ENCODE measurements around the gene TOM1L2. TPM values are rescaled to one million over a fixed set of nuclear protein-coding genes. Genes with fewer than 3 reads are reported as not detected.

TOM1L2 gene
- total RNA-seq, 1 experiment from 2014 or later = 45.2 TPM

DNA sequence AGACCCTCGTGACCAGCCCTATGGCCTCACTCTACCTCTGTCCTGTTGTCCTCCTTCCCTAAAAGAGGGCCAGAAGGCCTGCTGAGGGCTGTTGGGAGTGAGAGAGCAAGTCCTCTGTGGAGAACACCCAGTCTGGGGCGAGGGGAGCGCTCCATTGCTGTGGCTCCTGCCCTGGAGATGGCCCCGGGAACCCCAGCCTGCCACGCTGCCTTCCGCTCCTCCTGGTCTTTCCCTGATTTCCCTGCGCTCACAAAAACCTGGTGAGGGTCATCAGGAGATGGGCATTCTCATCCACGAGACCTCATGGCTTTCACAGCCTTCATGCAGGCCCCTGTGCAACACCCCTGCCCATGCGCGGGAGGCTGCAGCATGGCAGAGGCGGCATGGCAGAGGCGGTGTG is 21.7 kb upstream of the TOM1L2 start:
- TF ChIP-seq SIN3A (IDR thresholded peaks at IDR 0.05; ENCODE audit: borderline replicate concordance, insufficient read depth, low read depth, low read length) (no peak), REST (IDR thresholded peaks at IDR 0.05; ENCODE audit: insufficient read depth in 1 of 2, low read depth in 2 of 2, low read length in 1 of 2) (no peak), POLR2AphosphoS5 (IDR thresholded peaks at IDR 0.05; ENCODE audit: low read depth, low read length) (no peak), TCF7L2 (IDR thresholded peaks at IDR 0.05; ENCODE audit: low read depth, low read length) (no peak), CTCF (IDR thresholded peaks at IDR 0.05) (no peak)
- ChIA-PET CTCF (no interaction called here), POLR2A (no interaction called here)
- ATAC-seq = no peak
- Histone ChIP-seq H3K4me1 (ENCODE audit: control insufficient read depth, insufficient read depth, low read length) (peaks cover 14% of the 10 kb centered on the region), H3K9me3 (ENCODE audit: control insufficient read depth, insufficient read depth, low read depth, low read length) (no peaks in the 10 kb centered on the region), H3K27me3 (ENCODE audit: control insufficient read depth, insufficient read depth, low read length) (no peaks in the 10 kb centered on the region), H3K4me3 (ENCODE audit: low read depth in 2 of 2, low read length in 2 of 2) (no peak overlapping the region), H3K27ac (ENCODE audit: low read length) (no peak overlapping the region), H3K36me3 (ENCODE audit: control insufficient read depth, insufficient read depth, low read length) (no peaks in the 10 kb centered on the region)
- DNase-seq (ENCODE audit: low read depth, low spot score) = no peak
- in situ Hi-C loops (cut with HindIII; ENCODE audit: low pct_unique_long_range_greater_than_20kb, low sequenced_read_pairs) = no loop called here
- intact Hi-C loops (cut with micrococcal nuclease; ENCODE audit: unreplicated experiment) = no loop called here
- BruUV-seq (replicated peaks) = no TSS peak

- POLR2A ChIA-PET = no interaction called here
- ATAC-seq (no peak), DNase-seq (ENCODE audit: low read depth, low spot score) (no peak)
- H3K9me3 ChIP-seq (ENCODE audit: control insufficient read depth, insufficient read depth, low read depth, low read length) = no peaks in the 10 kb centered on the region
- TF ChIP-seq POLR2AphosphoS5 (IDR thresholded peaks at IDR 0.05; ENCODE audit: low read depth, low read length) = no peak
- no peak for TF ChIP-seq REST (IDR thresholded peaks at IDR 0.05; ENCODE audit: insufficient read depth in 1 of 2, low read depth in 2 of 2, low read length in 1 of 2)
- no peak for TF ChIP-seq SIN3A (IDR thresholded peaks at IDR 0.05; ENCODE audit: borderline replicate concordance, insufficient read depth, low read depth, low read length)
- no peak for TF ChIP-seq CTCF (IDR thresholded peaks at IDR 0.05)
- TF ChIP-seq TCF7L2 (IDR thresholded peaks at IDR 0.05; ENCODE audit: low read depth, low read length) = no peak
- no peak overlapping the region for H3K4me3 ChIP-seq (ENCODE audit: low read depth in 2 of 2, low read length in 2 of 2)
- no peak overlapping the region for H3K27ac ChIP-seq (ENCODE audit: low read length)
- in situ Hi-C loops (cut with HindIII; ENCODE audit: low pct_unique_long_range_greater_than_20kb, low sequenced_read_pairs) (no loop called here), intact Hi-C loops (cut with micrococcal nuclease; ENCODE audit: unreplicated experiment) (no loop called here)
- CTCF ChIA-PET = no interaction called here
- H3K4me1 ChIP-seq (ENCODE audit: control insufficient read depth, insufficient read depth, low read length) = peaks cover 14% of the 10 kb centered on the region
- H3K36me3 ChIP-seq (ENCODE audit: control insufficient read depth, insufficient read depth, low read length) = no peaks in the 10 kb centered on the region
- BruUV-seq (replicated peaks) = no TSS peak
- no peaks in the 10 kb centered on the region for H3K27me3 ChIP-seq (ENCODE audit: control insufficient read depth, insufficient read depth, low read length)
These were observed 21.2 kb upstream of the TOM1L2 start for GRCh38 chr17:17993366-17993765.

Data from Panc1 (cell line).